Panc1 (cell line): Measurements from ENCODE around the gene MEGF6. TPM values are rescaled to one million over a fixed set of nuclear protein-coding genes. Genes with fewer than 3 reads are reported as not detected.

Experiments used
- ATAC-seq: fragments of 200-7000 bp; cut with Tn5 transposase; 2 replicates; pipeline ENCODE4 v1.9.1; 2020; ENCODE audit warnings: mild to moderate bottlenecking, moderate library complexity
- BruUV-seq: library from RNA; stranded (reverse); fragments of 400-500 nt; replicated peaks from 2 replicates; lab custom pipeline; 2021; lab: Mats Ljungman, UMichigan
- CTCF ChIA-PET: fragments of 300-600 bp; sonication (Branson Sonifier 250); formaldehyde crosslinking; loops from one replicate; lab custom pipeline; 2022; ENCODE audit warnings: antibody characterized with exemption; lab: Charles Lee
- POLR2A ChIA-PET: fragments of 300-600 bp; sonication (Branson Sonifier 250); formaldehyde crosslinking; loops from one replicate; lab custom pipeline; 2022; ENCODE audit warnings: antibody characterized with exemption; lab: Charles Lee
- DNase-seq: peaks from one replicate; pipeline ENCODE4 v3.0.0-alpha.2; 2010; ENCODE audit warnings: low read depth, low spot score
- H3K27ac ChIP-seq: 2 replicates; pipeline ENCODE4 v1.5.1; 2011; ENCODE audit warnings: mild to moderate bottlenecking, low read length, inconsistent platforms
- H3K27me3 ChIP-seq: fragments of 200-500 bp; sonication (Bioruptor generic); 2 replicates; pipeline ENCODE4 v1.6.0; 2014; ENCODE audit warnings: low read length, inconsistent platforms; ENCODE audit not compliant: control insufficient read depth, insufficient read depth
- H3K36me3 ChIP-seq: fragments of 200-500 bp; sonication (Bioruptor generic); 2 replicates; pipeline ENCODE4 v1.5.1; 2014; ENCODE audit warnings: inconsistent platforms, mild to moderate bottlenecking, low read length, moderate library complexity; ENCODE audit not compliant: control insufficient read depth, insufficient read depth
- H3K4me1 ChIP-seq: 2 replicates; pipeline ENCODE4 v1.5.1; 2011; ENCODE audit warnings: inconsistent platforms, mild to moderate bottlenecking, low read length, moderate library complexity; ENCODE audit not compliant: control insufficient read depth, insufficient read depth
- H3K4me3 ChIP-seq, 2 experiments: 2 replicates each; pipeline ENCODE4 v1.5.1; 2011 to 2012; ENCODE audit warnings: low read depth in 2 of 2, low read length in 2 of 2, mild to moderate bottlenecking in 2 of 2, inconsistent platforms in 1 of 2, moderate library complexity in 1 of 2
- H3K9me3 ChIP-seq: fragments of 200-500 bp; sonication (Bioruptor generic); 2 replicates; pipeline ENCODE4 v1.5.1; 2014; ENCODE audit warnings: low read depth, mild to moderate bottlenecking, inconsistent platforms, low read length, moderate library complexity; ENCODE audit not compliant: control insufficient read depth, insufficient read depth
- POLR2AphosphoS5 ChIP-seq: IDR thresholded peaks from 2 replicates; pipeline ENCODE4 v1.6.1; 2012; ENCODE audit warnings: mild to moderate bottlenecking, low read depth, low read length, moderate library complexity
- SIN3A ChIP-seq: IDR thresholded peaks from 2 replicates; pipeline ENCODE4 v1.6.1; 2012; ENCODE audit warnings: low read depth, mild to moderate bottlenecking, low read length, moderate library complexity, borderline replicate concordance; ENCODE audit not compliant: insufficient read depth
- TCF7L2 ChIP-seq: IDR thresholded peaks from 2 replicates; pipeline ENCODE4 v1.6.1; 2011; ENCODE audit warnings: mild to moderate bottlenecking, low read depth, low read length, inconsistent platforms
- in situ Hi-C: cut with HindIII; loops from 2 replicates; pipeline ENCODE4 v1.10.0; 2016; ENCODE audit warnings: low sequenced_read_pairs, low pct_unique_long_range_greater_than_20kb
- intact Hi-C: fragments of 100-400 bp; cut with micrococcal nuclease; formaldehyde crosslinking; loops from one replicate; pipeline ENCODE4 v1.10.0; 2022; ENCODE audit not compliant: unreplicated experiment
- total RNA-seq: library from RNA; stranded (reverse); gene quantifications from one replicate; pipeline ENCODE4 v1.2.1, GENCODE V29; 2021; ENCODE audit not compliant: unreplicated experiment
- TF ChIP-seq, protein P1 (sequence below): fragments of 450-650 bp; IDR thresholded peaks from 2 replicates; pipeline ENCODE4 v1.5.1; 2017; ENCODE audit warnings: mild to moderate bottlenecking
- TF ChIP-seq, protein P2 (sequence below), 2 experiments: IDR thresholded peaks; 2 replicates each; pipeline ENCODE4 v1.6.1; 2011 to 2012; ENCODE audit warnings: low read depth in 2 of 2, control low read depth in 1 of 2, low read length in 1 of 2, mild to moderate bottlenecking in 1 of 2, moderate library complexity in 1 of 2; ENCODE audit not compliant: insufficient read depth in 1 of 2

Gene MEGF6
- total RNA-seq, 1 experiment from 2014 or later, result 32.6 TPM

DNA sequence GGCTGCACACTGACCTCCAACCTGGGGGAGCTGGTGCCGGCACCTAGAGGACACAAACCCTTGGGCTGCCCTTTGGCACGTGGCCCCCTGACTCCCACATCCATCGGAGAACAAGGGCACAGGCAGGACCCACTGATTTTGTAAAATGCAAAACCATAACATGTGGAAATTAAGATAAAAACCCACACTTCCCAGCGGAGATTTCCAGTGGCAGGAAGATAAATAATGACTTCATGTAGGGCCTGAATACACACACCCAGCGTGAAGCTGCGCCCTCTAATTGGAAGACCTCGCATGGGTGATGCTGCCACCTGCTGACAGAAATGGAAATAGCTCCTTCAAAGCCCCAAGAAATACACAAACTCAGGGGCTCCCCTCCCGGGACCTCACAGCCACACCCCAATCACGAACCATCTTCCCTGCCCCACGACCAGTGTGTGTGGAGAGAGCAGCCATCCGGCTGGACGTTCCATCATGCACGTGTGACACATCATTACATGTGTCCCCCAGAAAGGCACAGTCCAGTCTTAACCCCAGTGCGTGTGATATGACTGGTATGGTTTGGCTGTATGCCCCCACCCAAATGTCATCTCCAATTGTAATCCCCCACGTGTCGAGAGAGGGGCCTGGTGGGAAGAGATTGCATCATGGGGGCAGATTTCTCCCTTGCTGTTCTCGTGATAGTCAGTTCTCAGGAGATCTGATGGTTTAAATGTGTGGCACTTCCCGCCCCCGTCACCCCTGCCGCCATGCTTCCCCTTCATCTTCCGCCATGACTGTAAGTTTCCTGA lies 7.8 kb upstream of the MEGF6 start:
- DNase-seq, result peak; percentile 46
- ChIA-PET POLR2A (no interaction called here), CTCF (interaction anchor here (0.5 to 2.2 kb wide), 11 partner anchors 11 to 166 kb away, joined by 3 to 24 read pairs (median 8); no protein-coding TSS in a partner anchor)
- TF ChIP-seq, protein P1, sequence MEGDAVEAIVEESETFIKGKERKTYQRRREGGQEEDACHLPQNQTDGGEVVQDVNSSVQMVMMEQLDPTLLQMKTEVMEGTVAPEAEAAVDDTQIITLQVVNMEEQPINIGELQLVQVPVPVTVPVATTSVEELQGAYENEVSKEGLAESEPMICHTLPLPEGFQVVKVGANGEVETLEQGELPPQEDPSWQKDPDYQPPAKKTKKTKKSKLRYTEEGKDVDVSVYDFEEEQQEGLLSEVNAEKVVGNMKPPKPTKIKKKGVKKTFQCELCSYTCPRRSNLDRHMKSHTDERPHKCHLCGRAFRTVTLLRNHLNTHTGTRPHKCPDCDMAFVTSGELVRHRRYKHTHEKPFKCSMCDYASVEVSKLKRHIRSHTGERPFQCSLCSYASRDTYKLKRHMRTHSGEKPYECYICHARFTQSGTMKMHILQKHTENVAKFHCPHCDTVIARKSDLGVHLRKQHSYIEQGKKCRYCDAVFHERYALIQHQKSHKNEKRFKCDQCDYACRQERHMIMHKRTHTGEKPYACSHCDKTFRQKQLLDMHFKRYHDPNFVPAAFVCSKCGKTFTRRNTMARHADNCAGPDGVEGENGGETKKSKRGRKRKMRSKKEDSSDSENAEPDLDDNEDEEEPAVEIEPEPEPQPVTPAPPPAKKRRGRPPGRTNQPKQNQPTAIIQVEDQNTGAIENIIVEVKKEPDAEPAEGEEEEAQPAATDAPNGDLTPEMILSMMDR, result peak; percentile 93
- TF ChIP-seq POLR2AphosphoS5, result no peak
- BruUV-seq, result no TSS peak
- Histone ChIP-seq H3K27ac (no peak overlapping the region), H3K36me3 (no peaks in the 10 kb centered on the region), H3K9me3 (no peaks in the 10 kb centered on the region), H3K27me3 (no peaks in the 10 kb centered on the region), H3K4me3 (no peak overlapping the region), H3K4me1 (peaks cover 14% of the 10 kb centered on the region)
- ATAC-seq, result peak; percentile 78
- intact Hi-C loops, result loop anchor here (1.0 to 2.0 kb wide), 2 partner anchors 54 to 166 kb away; no protein-coding TSS in a partner anchor
- in situ Hi-C loops, result no loop called here

DNA sequence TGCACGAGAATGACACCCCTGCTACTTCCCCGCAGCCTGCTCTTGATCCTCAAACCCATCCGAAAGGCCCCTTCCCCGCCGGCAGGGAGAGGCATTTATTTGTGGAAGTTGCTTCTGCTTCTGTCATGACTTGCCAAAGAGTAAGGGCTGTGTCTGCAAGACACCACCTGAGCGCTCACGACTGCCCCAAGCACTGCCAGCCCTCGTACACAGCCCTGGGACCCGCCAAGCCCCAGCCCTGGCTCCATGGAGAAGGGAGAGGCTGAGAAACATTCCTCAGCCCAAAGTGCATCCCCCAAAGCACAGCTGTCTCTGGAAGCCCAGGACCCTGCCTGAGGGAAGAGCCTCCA lies 7.2 kb upstream of the MEGF6 start:
- no TSS peak for BruUV-seq
- no peak overlapping the region for H3K4me3 ChIP-seq
- ATAC-seq (peak; percentile 20; the same call in 1 of the 2 replicates), DNase-seq (no peak)
- no peak overlapping the region for H3K27ac ChIP-seq
- no peaks in the 10 kb centered on the region for H3K27me3 ChIP-seq
- ChIA-PET POLR2A (no interaction called here), CTCF (interaction anchor here (0.9 to 2.2 kb wide), 8 partner anchors 20 to 166 kb away, joined by 3 to 24 read pairs (median 10); no protein-coding TSS in a partner anchor)
- in situ Hi-C loops, result no loop called here
- peaks cover 17% of the 10 kb centered on the region for H3K4me1 ChIP-seq
- H3K36me3 ChIP-seq, result no peaks in the 10 kb centered on the region
- TF ChIP-seq, protein P2, sequence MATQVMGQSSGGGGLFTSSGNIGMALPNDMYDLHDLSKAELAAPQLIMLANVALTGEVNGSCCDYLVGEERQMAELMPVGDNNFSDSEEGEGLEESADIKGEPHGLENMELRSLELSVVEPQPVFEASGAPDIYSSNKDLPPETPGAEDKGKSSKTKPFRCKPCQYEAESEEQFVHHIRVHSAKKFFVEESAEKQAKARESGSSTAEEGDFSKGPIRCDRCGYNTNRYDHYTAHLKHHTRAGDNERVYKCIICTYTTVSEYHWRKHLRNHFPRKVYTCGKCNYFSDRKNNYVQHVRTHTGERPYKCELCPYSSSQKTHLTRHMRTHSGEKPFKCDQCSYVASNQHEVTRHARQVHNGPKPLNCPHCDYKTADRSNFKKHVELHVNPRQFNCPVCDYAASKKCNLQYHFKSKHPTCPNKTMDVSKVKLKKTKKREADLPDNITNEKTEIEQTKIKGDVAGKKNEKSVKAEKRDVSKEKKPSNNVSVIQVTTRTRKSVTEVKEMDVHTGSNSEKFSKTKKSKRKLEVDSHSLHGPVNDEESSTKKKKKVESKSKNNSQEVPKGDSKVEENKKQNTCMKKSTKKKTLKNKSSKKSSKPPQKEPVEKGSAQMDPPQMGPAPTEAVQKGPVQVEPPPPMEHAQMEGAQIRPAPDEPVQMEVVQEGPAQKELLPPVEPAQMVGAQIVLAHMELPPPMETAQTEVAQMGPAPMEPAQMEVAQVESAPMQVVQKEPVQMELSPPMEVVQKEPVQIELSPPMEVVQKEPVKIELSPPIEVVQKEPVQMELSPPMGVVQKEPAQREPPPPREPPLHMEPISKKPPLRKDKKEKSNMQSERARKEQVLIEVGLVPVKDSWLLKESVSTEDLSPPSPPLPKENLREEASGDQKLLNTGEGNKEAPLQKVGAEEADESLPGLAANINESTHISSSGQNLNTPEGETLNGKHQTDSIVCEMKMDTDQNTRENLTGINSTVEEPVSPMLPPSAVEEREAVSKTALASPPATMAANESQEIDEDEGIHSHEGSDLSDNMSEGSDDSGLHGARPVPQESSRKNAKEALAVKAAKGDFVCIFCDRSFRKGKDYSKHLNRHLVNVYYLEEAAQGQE (IDR thresholded peaks at IDR 0.05; ENCODE audit: insufficient read depth in 1 of 2, low read depth in 2 of 2, low read length in 1 of 2), result no peak
- TF ChIP-seq TCF7L2, result no peak
- TF ChIP-seq POLR2AphosphoS5, result no peak
- TF ChIP-seq, protein P1, result no peak
- TF ChIP-seq SIN3A, result no peak
- no peaks in the 10 kb centered on the region for H3K9me3 ChIP-seq
- intact Hi-C loops, result loop anchor here (2.0 kb wide), 1 partner anchor 166 kb away; no protein-coding TSS in a partner anchor
